Mesenchymal stem cell (in vitro differentiated cells and primary cell): ENCODE data around the gene CEP170B.
"Not testable (repeated sequence)": the region's sequence is repeated elsewhere in the genome, so short reads cannot be mapped to it uniquely, and the experiment has no call there.

ENCODE experiments used
- DNase-seq: peaks from one replicate; pipeline ENCODE4 v3.0.0-alpha.2; 2013
- H2AFZ ChIP-seq: one replicate; pipeline ENCODE4 v1.6.1; 2013; ENCODE audit warnings: low read depth, mild to moderate bottlenecking, control low read depth, inconsistent platforms, low read length, moderate library complexity
- H2AK5ac ChIP-seq: 2 replicates; pipeline ENCODE4 v1.6.1; 2013; ENCODE audit warnings: low read length, moderate library complexity, mild to moderate bottlenecking, inconsistent platforms; ENCODE audit not compliant: severe bottlenecking
- H2BK120ac ChIP-seq: one replicate; pipeline ENCODE4 v1.6.1; 2013; ENCODE audit warnings: low read depth, mild to moderate bottlenecking, inconsistent platforms, low read length, moderate library complexity
- H2BK12ac ChIP-seq, 2 experiments: one replicate each; pipeline ENCODE4 v1.6.1; 2013; ENCODE audit warnings: inconsistent platforms in 2 of 2, low read length in 2 of 2, mild to moderate bottlenecking in 2 of 2, moderate library complexity in 2 of 2, control low read depth in 1 of 2
- H2BK15ac ChIP-seq: one replicate; pipeline ENCODE4 v1.6.1; 2013; ENCODE audit warnings: mild to moderate bottlenecking, low read depth, inconsistent platforms; ENCODE audit not compliant: poor library complexity, severe bottlenecking
- H2BK5ac ChIP-seq: 2 replicates; pipeline ENCODE4 v1.6.1; 2013; ENCODE audit warnings: low read depth, mild to moderate bottlenecking, low read length, control low read depth, inconsistent platforms; ENCODE audit not compliant: poor library complexity, severe bottlenecking
- H3K14ac ChIP-seq, 2 experiments: one replicate each; pipeline ENCODE4 v1.6.1; 2013; ENCODE audit warnings: inconsistent platforms in 2 of 2, low read length in 2 of 2, control low read depth in 1 of 2, mild to moderate bottlenecking in 1 of 2, moderate library complexity in 1 of 2
- H3K18ac ChIP-seq, 2 experiments: one replicate each; pipeline ENCODE4 v1.6.1; 2013; ENCODE audit warnings: inconsistent platforms in 2 of 2, low read length in 2 of 2, control low read depth in 1 of 2, low read depth in 1 of 2, mild to moderate bottlenecking in 1 of 2
- H3K23ac ChIP-seq, 2 experiments: one replicate each; pipeline ENCODE4 v1.6.1; 2013; ENCODE audit warnings: inconsistent platforms in 2 of 2, low read length in 2 of 2, mild to moderate bottlenecking in 2 of 2, moderate library complexity in 2 of 2, control low read depth in 1 of 2
- H3K27ac ChIP-seq: 2 replicates; pipeline ENCODE4 v1.5.1; 2013; ENCODE audit warnings: mild to moderate bottlenecking, moderate library complexity, low read length, control low read depth, inconsistent platforms; ENCODE audit not compliant: poor library complexity, severe bottlenecking
- H3K27me3 ChIP-seq, 2 experiments: 2 replicates each; pipeline versions ENCODE4 v1.6.1 to v1.7.0; 2013; ENCODE audit warnings: low read length in 2 of 2, mild to moderate bottlenecking in 2 of 2, moderate library complexity in 2 of 2, control low read depth in 1 of 2, inconsistent platforms in 1 of 2; ENCODE audit not compliant: control insufficient read depth in 1 of 2, insufficient read depth in 1 of 2
- H3K36me3 ChIP-seq, 2 experiments: 2 replicates each; pipeline versions ENCODE4 v1.6.1 to v1.7.0; 2013; ENCODE audit warnings: low read length in 2 of 2, control low read depth in 1 of 2, inconsistent platforms in 1 of 2, low read depth in 1 of 2, mild to moderate bottlenecking in 1 of 2; ENCODE audit not compliant: insufficient read depth in 2 of 2, control insufficient read depth in 1 of 2
- H3K4ac ChIP-seq, 2 experiments: one replicate each; pipeline ENCODE4 v1.6.1; 2013; ENCODE audit warnings: inconsistent platforms in 2 of 2, low read length in 2 of 2, mild to moderate bottlenecking in 2 of 2, moderate library complexity in 2 of 2, control low read depth in 1 of 2, low read depth in 1 of 2
- H3K4me1 ChIP-seq: 2 replicates; pipeline ENCODE4 v1.6.1; 2013; ENCODE audit warnings: low read depth, low read length, control low read depth; ENCODE audit not compliant: control insufficient read depth, insufficient read depth
- H3K4me2 ChIP-seq: 2 replicates; pipeline ENCODE4 v1.6.1; 2013; ENCODE audit warnings: low read length, mild to moderate bottlenecking, inconsistent platforms; ENCODE audit not compliant: poor library complexity, severe bottlenecking
- H3K4me3 ChIP-seq, 2 experiments: 2 replicates each; pipeline versions ENCODE4 v1.5.1 to v1.7.0; 2013; ENCODE audit warnings: low read length in 2 of 2, mild to moderate bottlenecking in 2 of 2, control low read depth in 1 of 2, low read depth in 1 of 2; ENCODE audit not compliant: insufficient read depth in 1 of 2
- H3K79me1 ChIP-seq: replicated peaks from 2 replicates; pipeline ENCODE4 v1.6.1; 2013; ENCODE audit warnings: mild to moderate bottlenecking, control low read depth, low read length, inconsistent platforms; ENCODE audit not compliant: poor library complexity, severe bottlenecking
- H3K9ac ChIP-seq: 2 replicates; pipeline ENCODE4 v1.7.0; 2013; ENCODE audit warnings: mild to moderate bottlenecking, low read length, moderate library complexity
- H3K9me3 ChIP-seq: 2 replicates; pipeline ENCODE4 v1.7.0; 2013; ENCODE audit warnings: mild to moderate bottlenecking, low read length; ENCODE audit not compliant: control insufficient read depth
- H4K8ac ChIP-seq: one replicate; pipeline ENCODE4 v1.6.1; 2013; ENCODE audit warnings: inconsistent platforms, mild to moderate bottlenecking, low read length, moderate library complexity
- H4K91ac ChIP-seq: one replicate; pipeline ENCODE4 v1.6.1; 2013; ENCODE audit warnings: mild to moderate bottlenecking, low read length, inconsistent platforms
- WGBS: methylation state at CpG from one replicate; pipeline ENCODE4 v1.1.7; 2013; ENCODE audit warnings: mixed read lengths; 5-methylcytosine and 5-hydroxymethylcytosine counted together

CEP170B gene

GRCh38 chr14:104940526-104941150, 75.6 kb downstream of the CEP170B start:
- no peak overlapping the region for H2AFZ ChIP-seq
- H3K27ac ChIP-seq = no peak overlapping the region
- no peaks in the 10 kb centered on the region for H3K4me1 ChIP-seq
- 84% methylated on average over 3 of the region's 3 CpGs for WGBS
- H2BK5ac ChIP-seq = no peak overlapping the region
- H2AK5ac ChIP-seq = no peak overlapping the region
- no peak overlapping the region for H3K18ac ChIP-seq
- H3K4ac ChIP-seq = no peak overlapping the region
- no peak overlapping the region for H2BK120ac ChIP-seq
- H4K8ac ChIP-seq = no peak overlapping the region
- H3K9ac ChIP-seq = no peak overlapping the region
- no peaks in the 10 kb centered on the region for H3K9me3 ChIP-seq
- H2BK15ac ChIP-seq = no peak overlapping the region
- no peak overlapping the region for H4K91ac ChIP-seq
- H3K4me2 ChIP-seq = no peak overlapping the region
- no peak for DNase-seq
- peaks cover 0 to 6% of the 10 kb centered on the region in 2 experiments for H3K27me3 ChIP-seq
- no peaks in the 10 kb centered on the region for H3K79me1 ChIP-seq
- H3K36me3 ChIP-seq = peaks cover 56 to 80% of the 10 kb centered on the region in 2 experiments
- no peak overlapping the region for H2BK12ac ChIP-seq
- H3K4me3 ChIP-seq = no peak overlapping the region
- no peak overlapping the region for H3K23ac ChIP-seq
- H3K14ac ChIP-seq = no peak overlapping the region

GRCh38 chr14:104941508-104942365, 76.7 kb downstream of the CEP170B start:
- no peak overlapping the region for H2BK12ac ChIP-seq
- H3K9ac ChIP-seq = no peak overlapping the region
- no peaks in the 10 kb centered on the region for H3K4me1 ChIP-seq
- WGBS = 96% methylated on average over 26 of the region's 26 CpGs
- H2BK15ac ChIP-seq = no peak overlapping the region
- no peaks in the 10 kb centered on the region for H3K79me1 ChIP-seq
- H3K14ac ChIP-seq = no peak overlapping the region
- no peaks in the 10 kb centered on the region for H3K9me3 ChIP-seq
- no peak overlapping the region for H2AFZ ChIP-seq
- DNase-seq = no peak
- H3K27me3 ChIP-seq = no peaks in the 10 kb centered on the region
- H4K91ac ChIP-seq = no peak overlapping the region
- H3K4me3 ChIP-seq = no peak overlapping the region
- no peak overlapping the region for H3K27ac ChIP-seq
- peaks cover 64 to 80% of the 10 kb centered on the region in 2 experiments for H3K36me3 ChIP-seq
- no peak overlapping the region for H3K4me2 ChIP-seq
- no peak overlapping the region for H4K8ac ChIP-seq
- no peak overlapping the region for H2BK5ac ChIP-seq
- H3K23ac ChIP-seq = no peak overlapping the region
- no peak overlapping the region for H3K4ac ChIP-seq
- H2BK120ac ChIP-seq = no peak overlapping the region
- no peak overlapping the region for H3K18ac ChIP-seq
- no peak overlapping the region for H2AK5ac ChIP-seq

GRCh38 chr14:104942586-104942985, 77.5 kb downstream of the CEP170B start:
- no peak for DNase-seq
- Histone ChIP-seq H3K9ac (no peak overlapping the region), H3K79me1 (no peaks in the 10 kb centered on the region), H2BK120ac (no peak overlapping the region), H4K91ac (no peak overlapping the region), H3K4me1 (no peaks in the 10 kb centered on the region), H3K23ac (no peak overlapping the region), H4K8ac (no peak overlapping the region), H2BK5ac (no peak overlapping the region), H3K27ac (no peak overlapping the region), H3K4ac (no peak overlapping the region), H2BK12ac (no peak overlapping the region), H2AK5ac (no peak overlapping the region), H3K9me3 (no peaks in the 10 kb centered on the region), H3K4me2 (no peak overlapping the region), H3K4me3 (no peak overlapping the region), H2AFZ (no peak overlapping the region), H3K36me3 (peaks cover 72 to 78% of the 10 kb centered on the region in 2 experiments), H3K27me3 (no peaks in the 10 kb centered on the region), H2BK15ac (no peak overlapping the region), H3K18ac (no peak overlapping the region), H3K14ac (no peak overlapping the region)
- 93% methylated on average over 16 of the region's 16 CpGs for WGBS

GRCh38 chr14:104943216-104944015, 78.3 kb downstream of the CEP170B start:
- not testable (repeated sequence) for H3K27me3 ChIP-seq, H3K18ac ChIP-seq, H3K27ac ChIP-seq, H3K9me3 ChIP-seq, DNase-seq, H2BK12ac ChIP-seq, H2BK15ac ChIP-seq, H3K23ac ChIP-seq, H4K8ac ChIP-seq, H3K4me1 ChIP-seq, H3K4me2 ChIP-seq, H2BK5ac ChIP-seq, H3K4ac ChIP-seq, H2AK5ac ChIP-seq, H2AFZ ChIP-seq, H3K79me1 ChIP-seq, H3K4me3 ChIP-seq, H3K14ac ChIP-seq, H4K91ac ChIP-seq, H2BK120ac ChIP-seq, H3K9ac ChIP-seq
- 94% methylated on average over 29 of the region's 29 CpGs for WGBS
- peaks cover 76 to 80% of the 10 kb centered on the region in 2 experiments for H3K36me3 ChIP-seq
